Measurements from ENCODE around the gene MTM1.

The MTM1 gene

GRCh38 chrX:150551963-150552362 lies 16.5 kb upstream of the MTM1 start:
- no peak for DNase-seq

GRCh38 chrX:150558424-150558823 lies 10.0 kb upstream of the MTM1 start:
- DNase-seq = peak; percentile 33

- DNase-seq = no peak
Measured at GRCh38 chrX:150564838-150565237, 3.6 kb upstream of the MTM1 start.

- no peak for DNase-seq
Measured at GRCh38 chrX:150565551-150565950, 2.9 kb upstream of the MTM1 start.

- DNase-seq = no peak
Measured at GRCh38 chrX:150566734-150567182, 1.7 kb upstream of the MTM1 start.

GRCh38 chrX:150567645-150568319 lies 639 bp upstream of the MTM1 start:
- no peak for DNase-seq

- no peak for DNase-seq
Measured at GRCh38 chrX:150569155-150569477, 695 bp downstream of the MTM1 start.

GRCh38 chrX:150570512-150570911 lies 2.1 kb downstream of the MTM1 start:
- DNase-seq = no peak

- no peak for DNase-seq
Measured at GRCh38 chrX:150572206-150572605, 3.8 kb downstream of the MTM1 start.

- no peak for DNase-seq
Measured at GRCh38 chrX:150573106-150573505, 4.7 kb downstream of the MTM1 start.

GRCh38 chrX:150573702-150574101 lies 5.3 kb downstream of the MTM1 start:
- no peak for DNase-seq

GRCh38 chrX:150574559-150575418 lies 6.4 kb downstream of the MTM1 start:
- DNase-seq = no peak

- no peak for DNase-seq
Measured at GRCh38 chrX:150575419-150575814, 7.0 kb downstream of the MTM1 start.

- no peak for DNase-seq
Measured at GRCh38 chrX:150577174-150577573, 8.8 kb downstream of the MTM1 start.

GRCh38 chrX:150581093-150581775 lies 12.8 kb downstream of the MTM1 start:
- no peak for DNase-seq

- no peak for DNase-seq
Measured at GRCh38 chrX:150582338-150582948, 14.0 kb downstream of the MTM1 start.

GRCh38 chrX:150587585-150588503 lies 19.4 kb downstream of the MTM1 start:
- no peak for DNase-seq

- no peak for DNase-seq
Measured at GRCh38 chrX:150594584-150594983, 26.2 kb downstream of the MTM1 start.

- no peak for DNase-seq
Measured at GRCh38 chrX:150599226-150599625, 30.8 kb downstream of the MTM1 start.

- no peak for DNase-seq
Measured at GRCh38 chrX:150602296-150602695, 33.9 kb downstream of the MTM1 start.

GRCh38 chrX:150602743-150603142 lies 34.3 kb downstream of the MTM1 start:
- no peak for DNase-seq

GRCh38 chrX:150605603-150606002 lies 37.2 kb downstream of the MTM1 start:
- no peak for DNase-seq

Data from NCI-H1092 (cell line).